HepG2 (cell line): ENCODE measurements around the gene GDF15. TPM values are rescaled to one million over a fixed set of nuclear protein-coding genes. Genes with fewer than 3 reads are reported as not detected.

ENCODE experiments used
- ATAC-seq: fragments of 200-7000 bp; cut with Tn5 transposase; 3 replicates; pipeline ENCODE4 v1.9.1; 2020; ENCODE audit warnings: mild to moderate bottlenecking, moderate library complexity
- BruUV-seq: library from RNA; stranded (reverse); fragments of 400-500 nt; replicated peaks from 2 replicates; lab custom pipeline; 2021; lab: Mats Ljungman, UMichigan
- CTCF ChIA-PET: fragments of 300-600 bp; formaldehyde crosslinking; extraction: SDS; loops from one replicate; lab custom pipeline; 2021; ENCODE audit warnings: low total read pairs, inconsistent platforms, low intra/inter-chr PET ratio; lab: Yijun Ruan, JAX
- POLR2A ChIA-PET: fragments of 350-600 bp; sonication (Branson Sonifier 250); formaldehyde crosslinking; loops from one replicate; lab custom pipeline; 2020; ENCODE audit warnings: antibody characterized with exemption, inconsistent platforms; lab: Yijun Ruan, JAX
- DNase-seq: peaks from one replicate; pipeline ENCODE4 v3.0.0-alpha.2; 2015; ENCODE audit warnings: low spot score
- FAIRE-seq: peaks from 3 replicates; lab custom pipeline; 2011; peaks lifted over from hg19 to GRCh38; lab: Jason Lieb, UNC
- H2AFZ ChIP-seq: one replicate; pipeline ENCODE4 v1.6.1; 2011; ENCODE audit warnings: low read length, inconsistent platforms
- H3K27ac ChIP-seq: fragments of 300-600 bp; 3 replicates; pipeline ENCODE4 v1.8.0; 2011; ENCODE audit warnings: mixed run types, mild to moderate bottlenecking, mixed read lengths, low read length, inconsistent platforms; ENCODE audit not compliant: insufficient read depth; ENCODE audit errors: extremely low read length
- H3K27me3 ChIP-seq, 2 experiments: fragments of 200-600 bp in 1 of 2; 2 replicates in 1 of 2; 3 replicates in 1 of 2; pipeline versions ENCODE4 v1.6.0 to v1.8.0; 2011; ENCODE audit warnings: low read length in 2 of 2, mild to moderate bottlenecking in 2 of 2, moderate library complexity in 2 of 2, inconsistent platforms in 1 of 2; ENCODE audit not compliant: insufficient read depth in 2 of 2, control insufficient read depth in 1 of 2
- H3K36me3 ChIP-seq, 2 experiments: fragments of 200-600 bp in 1 of 2; replicated peaks in 1 of 2; 2 replicates in 1 of 2; 3 replicates in 1 of 2; pipeline versions ENCODE4 v1.5.1 to v1.8.0; 2011; ENCODE audit warnings: low read length in 2 of 2, inconsistent platforms in 1 of 2; ENCODE audit not compliant: insufficient read depth in 2 of 2, control insufficient read depth in 1 of 2
- H3K4me1 ChIP-seq: 2 replicates; pipeline ENCODE4 v1.5.1; 2012; ENCODE audit warnings: low read length, inconsistent platforms; ENCODE audit not compliant: insufficient read depth
- H3K4me2 ChIP-seq: 2 replicates; pipeline ENCODE4 v1.6.0; 2011; ENCODE audit warnings: low read depth, low read length, inconsistent platforms
- H3K4me3 ChIP-seq, 3 experiments: fragments of 200-600 bp in 1 of 3; sonication (generic), shearing (Covaris generic) in 1 of 3; replicated peaks in 1 of 3; 2 replicates each; pipeline ENCODE4 v1.5.1; 2011 to 2016; ENCODE audit warnings: low read length in 3 of 3, inconsistent platforms in 2 of 3, low read depth in 2 of 3, mild to moderate bottlenecking in 2 of 3, control low read depth in 1 of 3, mixed read lengths in 1 of 3; ENCODE audit not compliant: insufficient read depth in 1 of 3
- H3K79me2 ChIP-seq: one replicate; pipeline ENCODE4 v1.6.1; 2011; ENCODE audit warnings: low read length, inconsistent platforms; ENCODE audit not compliant: insufficient read depth
- H3K9ac ChIP-seq: 2 replicates; pipeline ENCODE4 v1.6.0; 2011; ENCODE audit warnings: mild to moderate bottlenecking, low read depth, low read length, inconsistent platforms; ENCODE audit not compliant: insufficient read depth
- H3K9me3 ChIP-seq: 2 replicates; pipeline ENCODE4 v1.5.1; 2012; ENCODE audit warnings: mild to moderate bottlenecking, low read length
- H4K20me1 ChIP-seq: 2 replicates; pipeline ENCODE4 v1.6.0; 2011; ENCODE audit warnings: inconsistent platforms, mild to moderate bottlenecking, low read length, moderate library complexity; ENCODE audit not compliant: insufficient read depth
- CHD2 ChIP-seq: IDR thresholded peaks from 2 replicates; pipeline ENCODE4 v1.6.1; 2011; ENCODE audit warnings: low read depth, low read length, improper control_type of control experiment
- FLYWCH1 ChIP-seq: sonication (generic); formaldehyde crosslinking; IDR thresholded peaks from 2 replicates; pipeline ENCODE4 v1.8.1; 2023; ENCODE audit warnings: mild to moderate bottlenecking, missing genetic modification reagents
- MED1 ChIP-seq: sonication (generic); formaldehyde crosslinking; IDR thresholded peaks from 2 replicates; pipeline ENCODE4 v1.4.0; 2020; ENCODE audit warnings: missing genetic modification reagents
- RARA ChIP-seq: IDR thresholded peaks from 2 replicates; pipeline ENCODE4 v1.6.1; 2016; ENCODE audit warnings: missing genetic modification reagents, missing compliant biosample characterization
- RFX5 ChIP-seq: IDR thresholded peaks from 2 replicates; pipeline ENCODE4 v1.6.1; 2011; ENCODE audit warnings: low read depth, low read length, improper control_type of control experiment
- SKI ChIP-seq: fragments of 450-650 bp; IDR thresholded peaks from one replicate; pipeline ENCODE4 v1.6.1; 2018; ENCODE audit warnings: mild to moderate bottlenecking; ENCODE audit not compliant: partially characterized antibody
- SUZ12 ChIP-seq: fragments of 150-350 bp; IDR thresholded peaks from 2 replicates; pipeline ENCODE4 v1.6.1; 2014; ENCODE audit warnings: low read depth, low read length
- ZFP37 ChIP-seq: sonication (generic); formaldehyde crosslinking; IDR thresholded peaks from 2 replicates; pipeline ENCODE4 v1.4.0; 2020; ENCODE audit warnings: missing genetic modification reagents, borderline replicate concordance
- ZNF441 ChIP-seq: sonication (generic); formaldehyde crosslinking; IDR thresholded peaks from 2 replicates; pipeline ENCODE4 v1.7.0; 2021; ENCODE audit warnings: missing genetic modification reagents, borderline replicate concordance
- WGBS: methylation state at CpG from one replicate; pipeline ENCODE4 v1.1.6; 2017; ENCODE audit warnings: low lambda C conversion rate; 5-methylcytosine and 5-hydroxymethylcytosine counted together
- in situ Hi-C: cut with HindIII; loops from 2 replicates; pipeline ENCODE4 v1.10.0; 2017; ENCODE audit warnings: low pct_unique_long_range_greater_than_20kb; ENCODE audit not compliant: extremely low pct_ligation_motif_present
- intact Hi-C: fragments of 100-400 bp; cut with micrococcal nuclease; formaldehyde crosslinking; loops from one replicate; pipeline ENCODE4 v1.10.0; 2022; ENCODE audit not compliant: unreplicated experiment
- polyA plus RNA-seq, 8 experiments: library from polyadenylated mRNA; depleted of rRNA in 3 of 8; stranded (reverse) in 7 of 8; unstranded in 1 of 8; fragments of >200 nt; fragmentation: Illumina TruSeq in 4 of 8; extraction: Trizol in 4 of 8; gene quantifications; 2 replicates each; pipeline versions ENCODE4 v1.2.1 to v1.2.3, GENCODE V29; 2011 to 2016; ENCODE audit warnings: low read depth in 4 of 8, missing spikeins in 1 of 8, mixed read lengths in 1 of 8; ENCODE audit not compliant: insufficient read depth in 1 of 8
- total RNA-seq, 5 experiments: library from RNA; depleted of rRNA; stranded (reverse); fragments of >200 nt; fragmentation: Illumina TruSeq; extraction: Trizol; gene quantifications; 2 replicates each; pipeline ENCODE4 v1.2.3, GENCODE V29; 2016; ENCODE audit warnings: low read depth in 1 of 5
- TF ChIP-seq, protein P1 (sequence below): sonication (generic); formaldehyde crosslinking; conservative IDR thresholded peaks from 2 replicates; pipeline ENCODE4 v1.4.0; 2020; ENCODE audit warnings: mild to moderate bottlenecking, missing genetic modification reagents, moderate library complexity
- TF ChIP-seq, protein P2 (sequence below): sonication (generic); formaldehyde crosslinking; IDR thresholded peaks from 2 replicates; pipeline ENCODE4 v1.5.0; 2020; ENCODE audit warnings: mild to moderate bottlenecking, missing genetic modification reagents
- TF ChIP-seq, protein P3 (sequence below): sonication (generic); formaldehyde crosslinking; IDR thresholded peaks from 2 replicates; pipeline ENCODE4 v1.4.0; 2020; ENCODE audit warnings: missing genetic modification reagents

GDF15 gene
- total and polyA plus RNA-seq, 2 of the 13 experiments (the other 11 are each of a cell fraction or from before 2014, with no cell fraction given) = 146 to 422 TPM

DNA sequence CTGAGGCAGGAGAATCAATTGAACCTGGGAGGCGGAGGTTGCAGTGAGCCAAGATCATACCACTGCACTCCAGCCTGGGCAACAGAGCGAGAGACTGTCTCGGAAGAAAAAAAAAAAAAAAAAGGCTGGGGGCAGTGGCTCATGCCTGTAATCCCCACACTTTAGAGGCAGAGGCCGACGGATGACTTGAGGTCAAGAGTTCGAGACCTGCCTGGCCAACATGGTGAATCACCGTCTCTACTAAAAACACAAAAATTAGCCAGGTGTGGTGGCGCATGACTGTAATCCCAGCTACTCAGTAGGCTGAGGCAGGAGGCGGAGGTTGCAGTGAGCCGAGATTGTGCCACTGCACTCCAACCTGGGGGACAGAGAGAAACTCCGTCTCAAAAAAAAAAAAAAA, 2.3 kb upstream of the GDF15 start (continued):
- TF ChIP-seq, protein P1, sequence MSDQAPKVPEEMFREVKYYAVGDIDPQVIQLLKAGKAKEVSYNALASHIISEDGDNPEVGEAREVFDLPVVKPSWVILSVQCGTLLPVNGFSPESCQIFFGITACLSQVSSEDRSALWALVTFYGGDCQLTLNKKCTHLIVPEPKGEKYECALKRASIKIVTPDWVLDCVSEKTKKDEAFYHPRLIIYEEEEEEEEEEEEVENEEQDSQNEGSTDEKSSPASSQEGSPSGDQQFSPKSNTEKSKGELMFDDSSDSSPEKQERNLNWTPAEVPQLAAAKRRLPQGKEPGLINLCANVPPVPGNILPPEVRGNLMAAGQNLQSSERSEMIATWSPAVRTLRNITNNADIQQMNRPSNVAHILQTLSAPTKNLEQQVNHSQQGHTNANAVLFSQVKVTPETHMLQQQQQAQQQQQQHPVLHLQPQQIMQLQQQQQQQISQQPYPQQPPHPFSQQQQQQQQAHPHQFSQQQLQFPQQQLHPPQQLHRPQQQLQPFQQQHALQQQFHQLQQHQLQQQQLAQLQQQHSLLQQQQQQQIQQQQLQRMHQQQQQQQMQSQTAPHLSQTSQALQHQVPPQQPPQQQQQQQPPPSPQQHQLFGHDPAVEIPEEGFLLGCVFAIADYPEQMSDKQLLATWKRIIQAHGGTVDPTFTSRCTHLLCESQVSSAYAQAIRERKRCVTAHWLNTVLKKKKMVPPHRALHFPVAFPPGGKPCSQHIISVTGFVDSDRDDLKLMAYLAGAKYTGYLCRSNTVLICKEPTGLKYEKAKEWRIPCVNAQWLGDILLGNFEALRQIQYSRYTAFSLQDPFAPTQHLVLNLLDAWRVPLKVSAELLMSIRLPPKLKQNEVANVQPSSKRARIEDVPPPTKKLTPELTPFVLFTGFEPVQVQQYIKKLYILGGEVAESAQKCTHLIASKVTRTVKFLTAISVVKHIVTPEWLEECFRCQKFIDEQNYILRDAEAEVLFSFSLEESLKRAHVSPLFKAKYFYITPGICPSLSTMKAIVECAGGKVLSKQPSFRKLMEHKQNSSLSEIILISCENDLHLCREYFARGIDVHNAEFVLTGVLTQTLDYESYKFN = 0 out of 2 replicates have a peak, but pooled peaks have one; percentile 7
- 0 out of 2 replicates have a peak, but pooled peaks have one; percentile 16 for TF ChIP-seq RARA (CRISPR knock-in tag)
- TF ChIP-seq, all 625 proteins: peak for 12; not testable (repeated sequence) for 613

DNA sequence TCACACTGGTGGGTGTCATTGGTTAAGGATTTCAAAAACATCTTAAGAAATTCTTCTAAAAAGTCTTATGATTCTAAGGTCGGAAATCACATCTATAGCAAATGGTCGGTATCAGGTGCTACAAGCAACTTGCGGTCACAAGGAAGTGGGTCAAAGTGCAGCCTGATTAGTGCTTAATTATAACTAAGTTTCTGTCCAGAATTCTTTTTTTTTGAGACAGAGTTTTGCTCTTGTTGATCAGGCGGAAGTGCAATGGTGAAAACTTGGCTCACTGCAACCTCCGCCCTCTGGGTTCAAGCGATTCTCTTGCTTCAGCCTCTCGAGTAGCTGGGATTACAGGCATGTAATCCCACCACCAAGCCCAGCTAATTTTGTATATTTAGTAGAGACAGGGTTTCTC, 1.2 kb upstream of the GDF15 start:
- Histone ChIP-seq H4K20me1 (peaks cover 35% of the 10 kb centered on the region), H3K4me2 (peak overlapping the region; percentile 97), H3K9me3 (no peaks in the 10 kb centered on the region), H3K9ac (peak overlapping the region; percentile 84), H3K79me2 (peaks cover 57% of the 10 kb centered on the region), H3K4me3 (peak overlapping the region; percentile 56 to 95 (median 91)), H3K27ac (peak overlapping the region; percentile 80), H3K27me3 (no peaks in the 10 kb centered on the region; a peak in 1 of 5 replicates), H2AFZ (no peak overlapping the region), H3K36me3 (peaks cover 4 to 24% of the 10 kb centered on the region in 2 experiments; a peak in 4 of 5 replicates), H3K4me1 (peaks cover 57% of the 10 kb centered on the region)
- intact Hi-C loops (loop anchor here (5.0 kb wide), 1 partner anchor 37 kb away; no protein-coding TSS in a partner anchor), in situ Hi-C loops (no loop called here)
- no peak for FAIRE-seq
- no TSS peak for BruUV-seq
- CTCF ChIA-PET = interaction anchor here (1.1 to 1.4 kb wide), 2 partner anchors 28 to 106 kb away, joined by 3 read pairs; no protein-coding TSS in a partner anchor
- POLR2A ChIA-PET = interaction anchor here (1.9 to 14.3 kb wide), 3 partner anchors 17 to 105 kb away, joined by 20 to 514 read pairs (median 87); partner anchors contain the start of gene JUND
- no peak for ATAC-seq
- 58% methylated on average over 7 of the region's 7 CpGs for WGBS
- DNase-seq = no peak
- TF ChIP-seq FLYWCH1 (CRISPR knock-in tag) (no peak), ZFP37 (no peak), RFX5 (no peak), CHD2 (no peak), MED1 (CRISPR knock-in tag) (0 out of 2 replicates have a peak, but pooled peaks have one; percentile 17), SUZ12 (no peak), ZNF441 (no peak), SKI (no peak)
- TF ChIP-seq, protein P2, sequence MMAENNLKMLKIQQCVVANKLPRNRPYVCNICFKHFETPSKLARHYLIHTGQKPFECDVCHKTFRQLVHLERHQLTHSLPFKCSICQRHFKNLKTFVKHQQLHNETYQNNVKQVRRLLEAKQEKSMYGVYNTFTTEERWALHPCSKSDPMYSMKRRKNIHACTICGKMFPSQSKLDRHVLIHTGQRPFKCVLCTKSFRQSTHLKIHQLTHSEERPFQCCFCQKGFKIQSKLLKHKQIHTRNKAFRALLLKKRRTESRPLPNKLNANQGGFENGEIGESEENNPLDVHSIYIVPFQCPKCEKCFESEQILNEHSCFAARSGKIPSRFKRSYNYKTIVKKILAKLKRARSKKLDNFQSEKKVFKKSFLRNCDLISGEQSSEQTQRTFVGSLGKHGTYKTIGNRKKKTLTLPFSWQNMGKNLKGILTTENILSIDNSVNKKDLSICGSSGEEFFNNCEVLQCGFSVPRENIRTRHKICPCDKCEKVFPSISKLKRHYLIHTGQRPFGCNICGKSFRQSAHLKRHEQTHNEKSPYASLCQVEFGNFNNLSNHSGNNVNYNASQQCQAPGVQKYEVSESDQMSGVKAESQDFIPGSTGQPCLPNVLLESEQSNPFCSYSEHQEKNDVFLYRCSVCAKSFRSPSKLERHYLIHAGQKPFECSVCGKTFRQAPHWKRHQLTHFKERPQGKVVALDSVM (CRISPR knock-in tag) = no peak
- TF ChIP-seq, protein P3, sequence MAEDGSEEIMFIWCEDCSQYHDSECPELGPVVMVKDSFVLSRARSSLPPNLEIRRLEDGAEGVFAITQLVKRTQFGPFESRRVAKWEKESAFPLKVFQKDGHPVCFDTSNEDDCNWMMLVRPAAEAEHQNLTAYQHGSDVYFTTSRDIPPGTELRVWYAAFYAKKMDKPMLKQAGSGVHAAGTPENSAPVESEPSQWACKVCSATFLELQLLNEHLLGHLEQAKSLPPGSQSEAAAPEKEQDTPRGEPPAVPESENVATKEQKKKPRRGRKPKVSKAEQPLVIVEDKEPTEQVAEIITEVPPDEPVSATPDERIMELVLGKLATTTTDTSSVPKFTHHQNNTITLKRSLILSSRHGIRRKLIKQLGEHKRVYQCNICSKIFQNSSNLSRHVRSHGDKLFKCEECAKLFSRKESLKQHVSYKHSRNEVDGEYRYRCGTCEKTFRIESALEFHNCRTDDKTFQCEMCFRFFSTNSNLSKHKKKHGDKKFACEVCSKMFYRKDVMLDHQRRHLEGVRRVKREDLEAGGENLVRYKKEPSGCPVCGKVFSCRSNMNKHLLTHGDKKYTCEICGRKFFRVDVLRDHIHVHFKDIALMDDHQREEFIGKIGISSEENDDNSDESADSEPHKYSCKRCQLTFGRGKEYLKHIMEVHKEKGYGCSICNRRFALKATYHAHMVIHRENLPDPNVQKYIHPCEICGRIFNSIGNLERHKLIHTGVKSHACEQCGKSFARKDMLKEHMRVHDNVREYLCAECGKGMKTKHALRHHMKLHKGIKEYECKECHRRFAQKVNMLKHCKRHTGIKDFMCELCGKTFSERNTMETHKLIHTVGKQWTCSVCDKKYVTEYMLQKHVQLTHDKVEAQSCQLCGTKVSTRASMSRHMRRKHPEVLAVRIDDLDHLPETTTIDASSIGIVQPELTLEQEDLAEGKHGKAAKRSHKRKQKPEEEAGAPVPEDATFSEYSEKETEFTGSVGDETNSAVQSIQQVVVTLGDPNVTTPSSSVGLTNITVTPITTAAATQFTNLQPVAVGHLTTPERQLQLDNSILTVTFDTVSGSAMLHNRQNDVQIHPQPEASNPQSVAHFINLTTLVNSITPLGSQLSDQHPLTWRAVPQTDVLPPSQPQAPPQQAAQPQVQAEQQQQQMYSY (CRISPR knock-in tag) = no peak
